Activated CD8-positive, alpha-beta T cell treated with anti-CD3 and anti-CD28 coated beads for 36 hours (primary cell): Measurements from ENCODE around the gene MYF6. TPM values are rescaled to one million over a fixed set of nuclear protein-coding genes. Genes with fewer than 3 reads are reported as not detected.
"Not testable (repeated sequence)": the region's sequence is repeated elsewhere in the genome, so short reads cannot be mapped to it uniquely, and the experiment has no call there.

ENCODE experiments used
- ATAC-seq: fragments of 200-7000 bp; cut with Tn5 transposase; one replicate; pipeline ENCODE4 v1.10.0; 2021; ENCODE audit warnings: mild to moderate bottlenecking, moderate library complexity
- CTCF ChIA-PET: fragments of 350-600 bp; sonication (Branson Sonifier 250); formaldehyde crosslinking; loops from one replicate; lab custom pipeline; 2021; ENCODE audit warnings: antibody characterized with exemption; lab: Charles Lee
- POLR2A ChIA-PET: fragments of 350-600 bp; sonication (Branson Sonifier 250); formaldehyde crosslinking; loops from one replicate; lab custom pipeline; 2021; ENCODE audit warnings: antibody characterized with exemption; lab: Charles Lee
- DNase-seq: peaks from one replicate; pipeline ENCODE4 v3.0.0-alpha.2; 2020
- H3K27ac Mint-ChIP-seq: one replicate; pipeline ENCODE4 v1.8.0; 2021; ENCODE audit warnings: mild to moderate bottlenecking, mixed read lengths
- H3K27me3 Mint-ChIP-seq: one replicate; pipeline ENCODE4 v1.8.0; 2021; ENCODE audit warnings: mixed read lengths
- H3K36me3 Mint-ChIP-seq: one replicate; pipeline ENCODE4 v1.8.0; 2021; ENCODE audit warnings: low read depth, mixed read lengths
- H3K4me1 Mint-ChIP-seq: one replicate; pipeline ENCODE4 v1.8.0; 2021; ENCODE audit warnings: low read depth, mixed read lengths
- H3K4me3 Mint-ChIP-seq: one replicate; pipeline ENCODE4 v1.8.0; 2021; ENCODE audit warnings: mild to moderate bottlenecking, moderate library complexity, mixed read lengths
- H3K9me3 Mint-ChIP-seq: one replicate; pipeline ENCODE4 v1.8.0; 2021; ENCODE audit warnings: mixed read lengths
- CTCF ChIP-seq: fragments of 200-600 bp; IDR thresholded peaks from one replicate; pipeline ENCODE4 v1.8.0; 2022; ENCODE audit warnings: antibody characterized with exemption, mild to moderate bottlenecking
- intact Hi-C: fragments of 100-400 bp; cut with micrococcal nuclease; formaldehyde crosslinking; loops from one replicate; pipeline ENCODE4 v1.10.0; 2022
- total RNA-seq, 2 experiments: library from RNA; stranded (reverse); gene quantifications; one replicate each; pipeline ENCODE4 v1.2.3, GENCODE V29; 2021

Gene MYF6
- not detected for total RNA-seq

GRCh38 chr12:80707126-80707829, at the start of gene MYF6:
Gene MYF6, plus strand, starts transcription at chr12:80707634. Its CDS starts 86 bp downstream, at chr12:80707720.
- Mint-ChIP-seq H3K27me3 (peaks cover 31% of the 10 kb centered on the region), H3K36me3 (no peaks in the 10 kb centered on the region)
- POLR2A ChIA-PET, result no interaction called here

GRCh38 chr12:80659512-80660063, 47.8 kb upstream of the MYF6 start:
- CTCF ChIA-PET, result no interaction called here

More at GRCh38 chr12:80707126-80707829, at the start of gene MYF6:
- Mint-ChIP-seq H3K4me3 (no peak within 1 kb of the TSS), H3K4me1 (no peaks in the 10 kb centered on the region), H3K27ac (no peak within 1 kb of the TSS), H3K9me3 (no peaks in the 10 kb centered on the region)
- no peak for TF ChIP-seq CTCF
- intact Hi-C loops, result no loop called here
- DNase-seq (no peak), ATAC-seq (no peak)
- CTCF ChIA-PET, result no interaction called here

GRCh38 chr12:80662586-80662985, 44.8 kb upstream of the MYF6 start:
- no peak for TF ChIP-seq CTCF
- intact Hi-C loops, result no loop called here
- DNase-seq (no peak), ATAC-seq (no peak)
- H3K36me3 Mint-ChIP-seq, result no peaks in the 10 kb centered on the region
- H3K27ac Mint-ChIP-seq, result no peak overlapping the region
- H3K9me3 Mint-ChIP-seq, result peaks cover 4% of the 10 kb centered on the region
- no peak overlapping the region for H3K4me3 Mint-ChIP-seq
- CTCF ChIA-PET, result no interaction called here
- H3K4me1 Mint-ChIP-seq, result no peaks in the 10 kb centered on the region
- POLR2A ChIA-PET, result no interaction called here
- H3K27me3 Mint-ChIP-seq, result no peaks in the 10 kb centered on the region

More at GRCh38 chr12:80659512-80660063, 47.8 kb upstream of the MYF6 start:
- POLR2A ChIA-PET, result no interaction called here
- peaks cover 4% of the 10 kb centered on the region for H3K9me3 Mint-ChIP-seq
- intact Hi-C loops, result no loop called here
- H3K27ac Mint-ChIP-seq, result no peak overlapping the region
- H3K4me3 Mint-ChIP-seq, result no peak overlapping the region
- no peaks in the 10 kb centered on the region for H3K27me3 Mint-ChIP-seq
- no peaks in the 10 kb centered on the region for H3K4me1 Mint-ChIP-seq
- no peak for ATAC-seq
- no peak for DNase-seq
- TF ChIP-seq CTCF, result no peak
- no peaks in the 10 kb centered on the region for H3K36me3 Mint-ChIP-seq

- Mint-ChIP-seq H3K9me3 (peaks cover 3% of the 10 kb centered on the region), H3K27ac (no peak overlapping the region), H3K4me1 (no peaks in the 10 kb centered on the region), H3K27me3 (no peaks in the 10 kb centered on the region), H3K4me3 (no peak overlapping the region), H3K36me3 (no peaks in the 10 kb centered on the region)
- intact Hi-C loops, result no loop called here
- no peak for DNase-seq
- CTCF ChIA-PET, result no interaction called here
- POLR2A ChIA-PET, result no interaction called here
- no peak for ATAC-seq
- TF ChIP-seq CTCF, result no peak
Measured at GRCh38 chr12:80670214-80670613, 37.2 kb upstream of the MYF6 start.

GRCh38 chr12:80676042-80676636, 31.3 kb upstream of the MYF6 start:
- intact Hi-C loops, H3K36me3 Mint-ChIP-seq, H3K4me1 Mint-ChIP-seq, POLR2A ChIA-PET, DNase-seq, H3K27ac Mint-ChIP-seq, H3K4me3 Mint-ChIP-seq, H3K9me3 Mint-ChIP-seq, ATAC-seq, H3K27me3 Mint-ChIP-seq: not testable (repeated sequence)
- CTCF ChIA-PET, result interaction anchor here (0.6 kb wide), 1 partner anchor 28 kb away, joined by 3 read pairs; no protein-coding TSS in a partner anchor
